OCI-LY1 (cell line): ENCODE data around the gene PAX5.

ENCODE experiments used
- H2AFZ ChIP-seq: fragments of 200-600 bp; sonication (generic), shearing (Covaris generic); 2 replicates; pipeline ENCODE4 v1.6.0; 2014; ENCODE audit warnings: antibody characterized with exemption, mild to moderate bottlenecking, low read length
- H3F3A ChIP-seq: fragments of 200-600 bp; sonication (generic), shearing (Covaris generic); 2 replicates; pipeline ENCODE4 v1.6.0; 2014; ENCODE audit warnings: mild to moderate bottlenecking, antibody characterized with exemption, low read length, moderate library complexity; ENCODE audit not compliant: insufficient read depth
- H3K27ac ChIP-seq: fragments of 200-600 bp; sonication (generic); 2 replicates; pipeline ENCODE4 v1.5.1; 2014; ENCODE audit warnings: low read length, mixed run types, mild to moderate bottlenecking, low read depth; ENCODE audit not compliant: poor library complexity, severe bottlenecking
- H3K27me3 ChIP-seq: fragments of 200-600 bp; sonication (generic); 2 replicates; pipeline ENCODE4 v1.6.0; 2014; ENCODE audit warnings: antibody characterized with exemption, mild to moderate bottlenecking, low read length, moderate library complexity; ENCODE audit not compliant: insufficient read depth
- H3K36me3 ChIP-seq: fragments of 200-600 bp; sonication (generic); 2 replicates; pipeline ENCODE4 v1.6.1; 2014; ENCODE audit warnings: mild to moderate bottlenecking, antibody characterized with exemption, low read length, moderate library complexity, mixed read lengths; ENCODE audit not compliant: insufficient read depth
- H3K4me1 ChIP-seq: fragments of 200-600 bp; sonication (generic); 2 replicates; pipeline ENCODE4 v1.5.1; 2014; ENCODE audit warnings: mild to moderate bottlenecking, low read length, moderate library complexity; ENCODE audit not compliant: insufficient read depth, severe bottlenecking
- H3K4me2 ChIP-seq: fragments of 200-600 bp; sonication (generic), shearing (Covaris generic); 2 replicates; pipeline ENCODE4 v1.6.1; 2014; ENCODE audit warnings: low read length
- H3K4me3 ChIP-seq: fragments of 200-600 bp; sonication (generic); 2 replicates; pipeline ENCODE4 v1.5.1; 2014; ENCODE audit warnings: low read length, low read depth, mild to moderate bottlenecking, mixed read lengths; ENCODE audit not compliant: poor library complexity, severe bottlenecking
- H3K79me2 ChIP-seq: fragments of 200-600 bp; shearing (Covaris generic); 2 replicates; pipeline ENCODE4 v1.6.1; 2016; ENCODE audit warnings: mixed run types, low read length, mixed read lengths; ENCODE audit not compliant: insufficient read depth
- H3K9ac ChIP-seq: fragments of 200-600 bp; sonication (generic), shearing (Covaris generic); 2 replicates; pipeline ENCODE4 v1.6.1; 2014; ENCODE audit warnings: mild to moderate bottlenecking, low read length, mixed read lengths
- H3K9me2 ChIP-seq: fragments of 200-600 bp; sonication (generic), shearing (Covaris generic); 2 replicates; pipeline ENCODE4 v1.6.1; 2014; ENCODE audit warnings: low read depth, mild to moderate bottlenecking, low read length, mixed read lengths
- H3K9me3 ChIP-seq: fragments of 200-600 bp; shearing (Covaris generic); 2 replicates; pipeline ENCODE4 v1.6.1; 2014; ENCODE audit warnings: low read length, mixed read lengths
- H4K20me1 ChIP-seq: fragments of 200-600 bp; sonication (generic), shearing (Covaris generic); 2 replicates; pipeline ENCODE4 v1.6.0; 2016; ENCODE audit warnings: mild to moderate bottlenecking, low read length; ENCODE audit not compliant: insufficient read depth
- CTCF ChIP-seq: fragments of 200-600 bp; sonication (generic), shearing (Covaris generic); IDR thresholded peaks from 2 replicates; pipeline ENCODE4 v1.5.1; 2017; ENCODE audit warnings: mild to moderate bottlenecking, antibody characterized with exemption, low read length, moderate library complexity, mixed read lengths
- EZH2 ChIP-seq: fragments of 200-600 bp; sonication (generic), shearing (Covaris generic); IDR thresholded peaks from 2 replicates; pipeline ENCODE4 v1.8.0; 2017; ENCODE audit warnings: borderline replicate concordance, mixed run types, mild to moderate bottlenecking, antibody characterized with exemption, low read length, moderate library complexity, mixed read lengths

The PAX5 gene

GRCh38 chr9:36881316-36881715, 152.8 kb downstream of the PAX5 start:
- Histone ChIP-seq H3K9me2 (no peaks in the 10 kb centered on the region), H3K27ac (no peak overlapping the region), H3K9me3 (no peaks in the 10 kb centered on the region), H4K20me1 (no peaks in the 10 kb centered on the region), H3K4me3 (no peak overlapping the region), H3K79me2 (no peaks in the 10 kb centered on the region), H3K4me2 (no peak overlapping the region), H3K9ac (no peak overlapping the region), H3F3A (no peaks in the 10 kb centered on the region), H3K36me3 (peaks cover 67% of the 10 kb centered on the region), H3K4me1 (peaks cover 26% of the 10 kb centered on the region), H3K27me3 (no peaks in the 10 kb centered on the region), H2AFZ (no peak overlapping the region)
- TF ChIP-seq CTCF = no peak
- TF ChIP-seq EZH2 = no peak

- H3K9me3 ChIP-seq = no peaks in the 10 kb centered on the region
- H3K27me3 ChIP-seq = no peaks in the 10 kb centered on the region
- H3K9me2 ChIP-seq = no peaks in the 10 kb centered on the region
- no peak overlapping the region for H3K4me3 ChIP-seq
- H2AFZ ChIP-seq = no peak overlapping the region
- peaks cover 34% of the 10 kb centered on the region for H3K4me1 ChIP-seq
- no peak for TF ChIP-seq EZH2
- no peak for TF ChIP-seq CTCF
- H3F3A ChIP-seq = no peaks in the 10 kb centered on the region
- peaks cover 68% of the 10 kb centered on the region for H3K36me3 ChIP-seq
- no peak overlapping the region for H3K4me2 ChIP-seq
- no peak overlapping the region for H3K9ac ChIP-seq
- H3K79me2 ChIP-seq = no peaks in the 10 kb centered on the region
- no peak overlapping the region for H3K27ac ChIP-seq
- H4K20me1 ChIP-seq = no peaks in the 10 kb centered on the region
Measured at GRCh38 chr9:36880075-36880474, 154.0 kb downstream of the PAX5 start.

GRCh38 chr9:36878986-36879982, 154.8 kb downstream of the PAX5 start:
- Histone ChIP-seq H3K36me3 (peaks cover 68% of the 10 kb centered on the region; the same call in 1 of the 2 replicates), H3K27me3 (no peaks in the 10 kb centered on the region), H3K79me2 (no peaks in the 10 kb centered on the region), H3K9me2 (no peaks in the 10 kb centered on the region), H3K4me2 (no peak overlapping the region), H3K27ac (no peak overlapping the region), H3K4me3 (no peak overlapping the region), H2AFZ (no peak overlapping the region), H3F3A (no peaks in the 10 kb centered on the region), H3K9me3 (no peaks in the 10 kb centered on the region), H4K20me1 (no peaks in the 10 kb centered on the region), H3K4me1 (peaks cover 34% of the 10 kb centered on the region), H3K9ac (no peak overlapping the region)
- TF ChIP-seq EZH2 = no peak
- no peak for TF ChIP-seq CTCF
